C4-2B (cell line): ENCODE measurements around the gene SCO2.
A peak's percentile ranks its signal among the peaks of the same experiment; 100 is the strongest.

Experiments
- ZFX ChIP-seq: fragments of 450-650 bp; IDR thresholded peaks from 2 replicates; pipeline ENCODE4 v1.6.1; 2017
- TF ChIP-seq, protein P1 (sequence below): fragments of 450-650 bp; conservative IDR thresholded peaks from 2 replicates; pipeline ENCODE4 v1.5.1; 2017; ENCODE audit warnings: mild to moderate bottlenecking

GRCh38 chr22:50482107-50483074, 43.0 kb downstream of the SCO2 start:
- TF ChIP-seq, protein P1, sequence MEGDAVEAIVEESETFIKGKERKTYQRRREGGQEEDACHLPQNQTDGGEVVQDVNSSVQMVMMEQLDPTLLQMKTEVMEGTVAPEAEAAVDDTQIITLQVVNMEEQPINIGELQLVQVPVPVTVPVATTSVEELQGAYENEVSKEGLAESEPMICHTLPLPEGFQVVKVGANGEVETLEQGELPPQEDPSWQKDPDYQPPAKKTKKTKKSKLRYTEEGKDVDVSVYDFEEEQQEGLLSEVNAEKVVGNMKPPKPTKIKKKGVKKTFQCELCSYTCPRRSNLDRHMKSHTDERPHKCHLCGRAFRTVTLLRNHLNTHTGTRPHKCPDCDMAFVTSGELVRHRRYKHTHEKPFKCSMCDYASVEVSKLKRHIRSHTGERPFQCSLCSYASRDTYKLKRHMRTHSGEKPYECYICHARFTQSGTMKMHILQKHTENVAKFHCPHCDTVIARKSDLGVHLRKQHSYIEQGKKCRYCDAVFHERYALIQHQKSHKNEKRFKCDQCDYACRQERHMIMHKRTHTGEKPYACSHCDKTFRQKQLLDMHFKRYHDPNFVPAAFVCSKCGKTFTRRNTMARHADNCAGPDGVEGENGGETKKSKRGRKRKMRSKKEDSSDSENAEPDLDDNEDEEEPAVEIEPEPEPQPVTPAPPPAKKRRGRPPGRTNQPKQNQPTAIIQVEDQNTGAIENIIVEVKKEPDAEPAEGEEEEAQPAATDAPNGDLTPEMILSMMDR, result no peak
- TF ChIP-seq ZFX, result 0 out of 2 replicates have a peak, but pooled peaks have one; percentile 1
